Heart left ventricle (tissue), 16 donors: Measurements from ENCODE around the gene TUBA4B. TPM values are rescaled to one million over a fixed set of nuclear protein-coding genes. Genes with fewer than 3 reads are reported as not detected.

Experiments used
- ATAC-seq, 4 donors: fragments of 200-7000 bp; cut with Tn5 transposase; one replicate each; pipeline ENCODE4 v1.9.1; 2020 to 2022; ENCODE audit warnings: moderate library complexity in 4 of 4, mild to moderate bottlenecking in 3 of 4, moderate number of reproducible peaks in 1 of 4
- DNase-seq, 5 donors: peaks; one replicate each; pipeline ENCODE4 v3.0.0-alpha.2; 2020
- H3K27ac ChIP-seq, 12 donors: fragments of 200-600 bp; sonication (generic) in 4 of 12; one replicate each; pipeline versions ENCODE4 v1.5.0 to v1.8.0; 2016 to 2022; ENCODE audit warnings: mild to moderate bottlenecking in 2 of 12
- H3K27me3 ChIP-seq, 9 donors: fragments of 200-600 bp; sonication (generic) in 2 of 9; one replicate each; pipeline versions ENCODE4 v1.5.1 to v1.8.0; 2016 to 2022; ENCODE audit warnings: mild to moderate bottlenecking in 3 of 9
- H3K36me3 ChIP-seq, 9 donors: fragments of 200-600 bp; sonication (generic) in 2 of 9; one replicate each; pipeline versions ENCODE4 v1.5.0 to v1.8.0; 2018 to 2022; ENCODE audit warnings: mild to moderate bottlenecking in 2 of 9
- H3K4me1 ChIP-seq, 12 donors: fragments of 200-600 bp; sonication (generic) in 4 of 12; one replicate each; pipeline versions ENCODE4 v1.5.0 to v1.8.0; 2016 to 2022; ENCODE audit warnings: mild to moderate bottlenecking in 3 of 12
- H3K4me3 ChIP-seq, 12 donors: fragments of 200-600 bp; sonication (generic) in 4 of 12; one replicate each; pipeline versions ENCODE4 v1.5.0 to v1.8.0; 2017 to 2022; ENCODE audit warnings: mild to moderate bottlenecking in 9 of 12, moderate library complexity in 4 of 12
- H3K9me3 ChIP-seq, 12 donors: fragments of 200-600 bp; sonication (generic) in 4 of 12; one replicate each; pipeline versions ENCODE4 v1.5.0 to v1.8.0; 2016 to 2022; ENCODE audit warnings: mild to moderate bottlenecking in 1 of 12
- CTCF ChIP-seq, 12 donors: fragments of 200-600 bp; sonication (generic) in 4 of 12; IDR thresholded peaks; one replicate each; pipeline versions ENCODE4 v1.5.0 to v1.8.0; 2018 to 2022; ENCODE audit warnings: antibody characterized with exemption in 12 of 12, mild to moderate bottlenecking in 5 of 12
- POLR2A ChIP-seq, 2 donors: fragments of 450-650 bp; IDR thresholded peaks; one replicate each; pipeline ENCODE4 v1.6.1; 2017; ENCODE audit warnings: antibody characterized with exemption in 2 of 2, mild to moderate bottlenecking in 2 of 2, moderate library complexity in 2 of 2
- WGBS, 4 donors: extraction: QIAGEN DNeasy Blood & Tissue Kit in 2 of 4; methylation state at CpG; one replicate each; pipeline versions ENCODE4 v1.1.5 to v1.1.7; 2013 to 2018; 5-methylcytosine and 5-hydroxymethylcytosine counted together
- intact Hi-C, 10 donors: fragments of 100-400 bp; cut with DNase I; formaldehyde crosslinking; loops; one replicate each; pipeline versions ENCODE4 v1.11.1 to v1.14.2; 2022
- polyA plus RNA-seq, 2 donors: library from polyadenylated mRNA; stranded (reverse); fragments of 200-250 nt; gene quantifications; one replicate each; pipeline ENCODE4 v1.2.3, GENCODE V29; 2013
- total RNA-seq, 9 donors: library from RNA; depleted of rRNA in 2 of 9; stranded (reverse); fragments of >200 nt in 2 of 9; fragmentation: NEBNext Ultra II Directional in 3 of 9; extraction: Animal tissue kit (Norgen Biotek cat#: 25700) in 3 of 9; gene quantifications; one replicate each; pipeline versions ENCODE4 v1.1.0 to v1.2.4, GENCODE V29; 2016 to 2023
- donor health status: ischemic (EF 13 %, LVEDD 7.1; RV severe dilation, severe dysfunction).
- donor health status: healthy with polysubstance abuse.
- donor health status: DM: no; HTN: yes; CAD: no.
- donor health status: DM: no; HTN: no; CAD: no.
- donor health status: ischemic (EF 25% LVEDD 6.9; RV normal size, moderate dysfunction).
- donor health status: ischemic (EF 25% LVEDD 5.7; RV mildly dilated, moderate dysfunction).
- donor health status: healthy.
- donor health status: DM: yes; HTN: yes; CAD: no.
- donor health status: ischemic (EF 35%, LVEDD 5.7; RV mildly dilated, moderate dysfunction).
- donor health status: nonischemic (EF 11% LVEDD 7.7; RV severe dilation, severe dysfunction).
- donor health status: DM: yes; HTN: yes; CAD: no.
- donor health status: PGD.
- donor health status: ischemic (EF 29% LVEDD 5.4; RV normal size, mild dysfunction).
- donor health status: nonischemic (EF 23%, LVEDD 6.1; RV moderate dilation, normal function).

The TUBA4B gene
- total and polyA plus RNA-seq, 11 donors, result not detected

DNA sequence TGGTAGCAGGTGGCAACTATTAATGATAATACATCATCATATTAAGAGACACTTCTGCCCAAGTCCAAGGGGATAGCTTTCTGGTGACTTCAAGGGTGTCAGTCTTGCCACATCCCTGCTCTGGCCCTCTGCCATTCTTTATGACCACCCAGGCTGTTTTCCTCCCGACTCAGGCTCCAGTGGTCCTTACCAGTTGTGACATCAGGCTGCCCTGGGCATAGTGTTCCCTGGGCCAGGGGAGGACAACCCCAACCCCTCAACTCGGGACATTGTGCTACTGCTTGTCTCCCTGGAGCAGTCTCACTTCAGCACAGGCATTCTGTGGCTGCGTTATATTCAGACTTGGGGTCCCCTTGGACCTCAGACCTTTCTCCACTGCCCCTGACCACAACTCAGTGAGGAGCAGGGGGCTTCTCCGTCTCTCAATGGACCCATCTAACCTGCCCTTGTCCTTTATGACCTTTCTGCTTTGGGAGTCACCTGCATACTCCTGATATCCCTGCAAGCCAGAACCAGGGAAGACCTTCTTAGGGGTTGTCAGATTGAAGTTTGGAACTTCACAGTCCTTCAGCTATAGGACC, 39.0 kb downstream of the TUBA4B start:
- DNase-seq, result peak in 1 of 5 donors; percentile 4
- H3K27me3 ChIP-seq, result no peaks in the 10 kb centered on the region
- WGBS, 4 donors, result 74 to 77% (median 75%) methylated on average over 4 of the region's 4 CpGs

DNA sequence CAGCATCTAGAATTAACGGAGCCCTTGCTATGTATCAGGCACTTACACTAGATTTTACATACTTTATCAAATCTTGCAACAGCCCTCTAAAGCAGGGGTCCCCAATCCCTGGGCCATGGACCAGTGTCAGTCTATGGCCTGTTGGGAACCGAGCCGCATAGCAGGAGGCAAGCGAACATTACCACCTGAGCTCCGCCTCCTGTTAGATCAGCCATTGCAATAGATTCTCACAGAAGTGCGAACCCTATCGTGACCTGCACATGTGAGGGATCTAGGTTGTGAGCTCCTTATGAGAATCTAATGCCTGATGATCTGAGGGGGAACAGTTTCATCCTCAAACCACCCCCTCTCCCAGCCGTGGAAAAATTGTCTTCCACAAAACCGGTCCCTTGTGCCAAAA, 39.6 kb downstream of the TUBA4B start:
- intact Hi-C loops, result loop anchor here in 7 of 10 donors (5.0 to 10.0 kb wide), 6 partner anchors 45 to 238 kb away; partner anchors contain the start of genes DNPEP (in 2 of the 7), GLB1L (in 2 of the 7), STK16 (in 2 of the 7) and CNPPD1 (in 1 of the 7)
- no peaks in the 10 kb centered on the region for H3K27me3 ChIP-seq
- no peak overlapping the region for H3K4me3 ChIP-seq
- 85 to 96% (median 92%) methylated on average over 9 of the region's 9 CpGs for WGBS, 4 donors
- no peaks in the 10 kb centered on the region for H3K9me3 ChIP-seq
- TF ChIP-seq POLR2A (IDR thresholded peaks at IDR 0.05) (no peak), CTCF (IDR thresholded peaks at IDR 0.05) (no peak)
- H3K4me1 ChIP-seq, result peaks cover 0 to 25% (median 13%) of the 10 kb centered on the region in 12 donors
- no peak overlapping the region for H3K27ac ChIP-seq
- no peaks in the 10 kb centered on the region for H3K36me3 ChIP-seq
- ATAC-seq (no peak), DNase-seq (peak in 1 of 5 donors; percentile 4)

More for the DNA sequence above, 39.0 kb downstream of the TUBA4B start:
- intact Hi-C loops, result loop anchor here in 7 of 10 donors (5.0 to 10.0 kb wide), 6 partner anchors 45 to 237 kb away; partner anchors contain the start of genes DNPEP (in 2 of the 7), GLB1L (in 2 of the 7), STK16 (in 2 of the 7) and CNPPD1 (in 1 of the 7)
- no peak for ATAC-seq
- TF ChIP-seq POLR2A (IDR thresholded peaks at IDR 0.05), result no peak
- TF ChIP-seq CTCF (IDR thresholded peaks at IDR 0.05), result no peak
- no peaks in the 10 kb centered on the region for H3K36me3 ChIP-seq
- no peak overlapping the region for H3K27ac ChIP-seq
- peaks cover 0 to 25% (median 13%) of the 10 kb centered on the region in 12 donors for H3K4me1 ChIP-seq
- H3K4me3 ChIP-seq, result no peak overlapping the region
- no peaks in the 10 kb centered on the region for H3K9me3 ChIP-seq

GRCh38 chr2:219293736-219294231, 40.7 kb downstream of the TUBA4B start:
- no peaks in the 10 kb centered on the region for H3K9me3 ChIP-seq
- no peak for ATAC-seq
- WGBS, 4 donors, result 84 to 93% (median 92%) methylated on average over 4 to 5 of the region's 5 CpGs
- DNase-seq, result peak in 1 of 5 donors; percentile 19
- peak overlapping the region in 5 of 12 donors; percentile 75 to 93 (median 88) for H3K27ac ChIP-seq
- H3K4me3 ChIP-seq, result peak overlapping the region in 1 of 12 donors; percentile 67
- TF ChIP-seq CTCF (IDR thresholded peaks at IDR 0.05) (no peak), POLR2A (IDR thresholded peaks at IDR 0.05) (no peak)
- intact Hi-C loops, result loop anchor here in 9 of 10 donors (1.0 to 10.0 kb wide), 14 partner anchors 14 to 239 kb away; partner anchors contain the start of genes NHEJ1 (in 4 of the 9), DNAJB2 (in 3 of the 9), DNPEP (in 2 of the 9) and GLB1L (in 2 of the 9)
- no peaks in the 10 kb centered on the region for H3K36me3 ChIP-seq
- peaks cover 0 to 25% (median 13%) of the 10 kb centered on the region in 12 donors for H3K4me1 ChIP-seq
- no peaks in the 10 kb centered on the region for H3K27me3 ChIP-seq
